Measurements from ENCODE around the gene RSPO1.
"Not testable (repeated sequence)": the region's sequence is repeated elsewhere in the genome, so short reads cannot be mapped to it uniquely, and the experiment has no call there.

The RSPO1 gene

GRCh38 chr1:37616330-37616729, 18.4 kb downstream of the RSPO1 start:
- no peak for DNase-seq (ENCODE audit: low spot score)

DNA sequence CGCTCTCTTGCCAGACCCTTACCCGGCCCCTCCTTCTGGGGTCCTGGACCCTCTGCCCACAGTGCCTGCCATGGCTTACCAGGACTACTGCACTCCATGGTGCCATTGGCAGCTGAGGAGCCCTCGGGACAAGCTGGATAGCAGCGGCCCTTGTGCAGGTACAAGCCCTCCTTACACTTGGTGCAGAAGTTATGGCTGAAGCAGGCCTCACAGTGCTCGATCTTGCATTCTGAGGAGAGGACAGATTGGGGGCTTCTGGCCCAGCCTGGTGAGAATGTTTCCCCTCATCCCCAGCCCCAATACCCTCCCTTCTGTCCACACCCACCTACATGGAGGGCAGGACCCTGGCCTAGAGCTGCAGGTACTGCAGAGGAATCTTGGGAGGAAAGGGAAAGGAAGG, 20.6 kb downstream of the RSPO1 start:
- DNase-seq (ENCODE audit: low spot score), result no peak

DNA sequence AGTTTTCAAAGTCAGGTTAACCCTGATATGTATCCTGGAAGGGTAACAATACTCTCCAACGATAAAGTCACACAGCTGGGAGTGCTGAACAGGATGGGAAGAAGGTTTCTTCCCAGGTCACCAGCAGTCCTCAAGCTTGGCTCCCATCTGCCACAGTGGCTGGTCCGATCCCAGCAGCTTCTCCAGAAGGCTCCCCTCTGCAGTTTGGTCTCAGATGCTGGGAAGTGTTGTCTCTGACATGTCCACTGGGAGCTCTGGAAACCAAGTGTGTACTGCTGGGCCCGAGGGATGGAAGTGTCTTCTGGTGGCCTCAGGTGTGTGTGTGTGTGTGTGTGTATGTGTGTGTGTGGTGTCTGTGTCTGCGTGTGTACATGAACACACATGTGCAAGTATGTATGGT, 22.5 kb downstream of the RSPO1 start:
- no peak for DNase-seq (ENCODE audit: low spot score)

DNA sequence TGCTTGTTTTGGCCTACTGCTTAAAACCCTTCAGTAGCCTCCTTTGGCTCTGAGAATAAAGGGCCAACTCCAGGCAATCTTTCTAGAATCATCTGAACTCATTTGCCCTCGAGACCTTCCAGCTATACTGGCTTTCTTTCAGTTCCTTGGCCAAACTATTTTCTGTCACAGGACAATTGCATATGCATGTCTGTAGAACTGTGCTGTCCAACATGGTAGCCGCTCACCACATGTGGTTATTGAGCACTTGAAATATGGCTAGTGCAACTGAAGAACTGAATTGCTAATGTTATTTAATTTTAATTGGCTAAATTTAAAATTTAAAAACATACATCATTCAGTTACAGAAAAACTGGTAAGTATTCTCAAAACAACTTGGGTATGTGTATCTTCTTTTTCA, 24.7 kb downstream of the RSPO1 start:
- DNase-seq (ENCODE audit: low spot score), result no peak

DNA sequence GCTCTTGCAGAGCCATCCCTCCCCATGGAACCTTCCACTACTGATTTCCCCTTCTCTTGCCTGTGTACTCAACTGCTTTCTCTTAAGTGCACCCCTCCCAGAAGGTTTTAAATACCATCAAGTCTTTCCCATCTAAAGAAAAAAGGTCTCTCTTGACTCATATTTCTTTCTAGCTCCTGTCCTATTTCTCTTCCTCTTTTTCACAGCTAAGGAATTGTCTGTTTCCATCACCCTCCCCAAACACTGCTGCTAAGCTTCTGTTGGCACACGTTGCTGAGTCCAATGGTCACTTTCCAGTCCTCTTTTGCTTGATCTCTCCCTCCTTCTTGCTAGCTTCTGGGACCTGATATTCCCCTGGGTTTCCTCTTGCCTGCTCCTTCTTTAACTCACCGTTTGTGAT, 25.7 kb downstream of the RSPO1 start:
- no peak for DNase-seq (ENCODE audit: low spot score)

GRCh38 chr1:37606481-37607263, 28.0 kb downstream of the RSPO1 start:
- peak; percentile 3 for DNase-seq (ENCODE audit: low spot score)

DNA sequence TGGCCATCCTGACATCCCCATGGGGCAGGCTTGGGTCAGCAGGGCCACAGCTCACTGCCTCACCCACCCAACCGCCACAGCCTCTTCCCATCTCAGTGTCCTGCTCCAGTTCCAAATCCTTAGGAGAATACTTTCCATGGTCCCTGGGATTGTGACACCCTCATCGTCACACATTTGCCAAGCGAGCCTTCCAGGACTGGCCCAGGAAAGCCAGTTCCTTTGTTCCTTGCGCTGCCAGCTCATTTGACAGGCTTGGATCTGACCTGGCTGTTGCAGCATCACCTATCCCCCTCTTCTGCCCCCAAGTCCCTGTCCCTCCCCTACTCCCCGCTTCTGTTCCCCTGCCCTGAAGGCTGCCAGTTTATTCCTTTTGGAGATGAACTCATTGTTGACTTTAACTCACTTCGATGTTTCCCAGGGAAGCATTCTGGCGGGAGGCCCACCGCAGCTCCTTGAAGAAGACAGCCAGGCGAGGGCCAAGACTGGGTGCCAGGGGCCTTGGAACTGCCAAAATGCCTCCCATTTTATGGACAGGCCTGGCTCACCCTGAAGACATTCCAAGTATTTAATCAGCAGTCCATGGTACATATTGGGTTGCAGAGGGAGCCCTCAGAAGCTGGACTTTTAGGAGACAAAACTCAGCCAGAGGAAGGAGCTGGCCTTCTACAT, 28.8 kb downstream of the RSPO1 start:
- no peak for DNase-seq (ENCODE audit: low spot score)

DNA sequence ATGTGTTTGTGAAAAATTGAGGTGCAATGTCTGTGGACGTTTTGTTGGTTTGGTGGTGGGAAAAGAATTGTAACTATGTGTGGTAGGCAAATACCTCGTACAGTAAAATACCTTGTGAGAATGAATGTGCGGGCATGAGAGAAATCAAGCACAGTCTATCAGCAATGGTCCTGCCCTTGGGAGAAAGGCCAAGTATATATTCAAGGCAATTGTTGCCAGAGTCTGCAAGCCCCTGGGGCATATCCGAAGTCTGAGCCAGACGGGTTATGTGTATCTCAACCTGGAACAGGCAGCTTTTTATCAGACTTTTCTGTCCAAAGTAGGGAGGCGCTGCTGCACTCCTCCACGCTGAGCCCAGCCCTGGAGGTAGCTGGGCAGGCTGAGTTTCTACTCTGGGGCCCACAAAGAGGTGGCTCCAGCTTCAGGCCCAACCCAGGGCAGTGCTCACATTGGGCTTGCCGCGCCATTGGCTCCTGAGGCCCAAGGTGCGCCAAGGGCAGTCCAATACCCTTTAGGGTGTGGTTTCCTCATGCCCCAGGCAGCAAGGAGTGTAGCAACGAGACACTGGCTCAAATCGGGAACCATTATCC, 29.5 kb downstream of the RSPO1 start:
- no peak for DNase-seq (ENCODE audit: low spot score)

GRCh38 chr1:37602750-37603694, 31.7 kb downstream of the RSPO1 start:
- peak; percentile 16 for DNase-seq (ENCODE audit: low spot score)

DNA sequence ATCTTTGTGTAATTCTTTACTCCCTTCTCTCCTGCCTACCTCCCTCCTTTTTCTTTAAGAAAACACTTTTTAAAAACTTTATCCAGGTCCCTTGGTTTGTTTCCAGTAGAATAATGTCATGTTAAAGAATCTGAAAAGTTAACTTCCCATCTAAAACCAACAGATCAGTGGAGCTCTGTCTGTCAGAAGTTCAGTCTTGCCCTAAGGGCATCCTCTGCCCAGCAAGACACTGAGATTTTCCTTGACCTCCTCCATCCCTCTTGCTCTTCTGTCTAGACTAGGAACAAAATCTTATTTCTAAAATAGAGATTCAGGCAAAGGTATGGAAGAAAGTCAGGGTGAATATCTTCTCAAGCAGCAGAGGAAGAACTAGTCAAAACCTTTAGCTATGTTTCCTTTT, 33.3 kb downstream of the RSPO1 start:
- DNase-seq (ENCODE audit: low spot score), result no peak

DNA sequence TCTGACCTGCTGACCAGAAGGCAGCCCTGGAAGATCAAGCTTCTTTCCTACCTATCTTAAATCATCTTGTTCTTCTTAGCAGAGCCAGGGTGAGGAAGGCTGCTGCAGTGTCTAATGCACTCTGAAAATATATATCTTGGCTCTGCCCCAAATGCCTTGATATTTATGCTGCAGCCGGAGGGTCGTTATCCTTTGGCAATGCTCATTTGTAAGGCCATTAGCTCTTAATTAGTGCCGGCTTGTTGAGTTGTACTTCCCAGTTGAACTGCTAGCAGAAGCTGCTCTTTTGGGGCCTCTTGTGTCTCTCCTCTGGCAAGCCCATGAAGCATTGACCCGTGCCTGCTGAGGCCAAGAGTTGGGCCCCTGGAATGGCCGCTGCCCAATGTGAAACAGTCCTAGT, 34.8 kb downstream of the RSPO1 start:
- no peak for DNase-seq (ENCODE audit: low spot score)

DNA sequence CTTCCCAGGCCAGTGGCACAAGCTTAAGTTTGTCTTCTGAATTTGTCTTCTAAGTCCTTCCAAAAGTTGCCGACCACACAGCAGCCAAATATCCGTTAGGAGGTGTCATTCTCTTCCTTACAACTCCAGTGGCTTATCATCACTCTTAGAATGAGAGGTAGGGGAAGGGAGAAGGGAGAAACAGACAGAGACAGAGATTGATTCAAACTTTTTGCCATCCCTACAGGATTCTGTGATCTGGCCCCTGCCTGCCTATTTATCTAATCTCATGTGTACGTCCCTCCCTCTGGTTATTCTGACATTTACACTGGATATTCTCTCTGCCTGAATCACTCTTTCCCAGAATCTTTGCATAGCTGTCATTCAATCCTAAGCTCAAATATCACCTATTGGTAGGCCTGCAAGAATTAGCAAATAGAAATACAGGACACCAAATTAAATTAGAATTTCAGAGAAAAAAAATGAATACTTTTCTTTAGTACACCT, 38.5 kb downstream of the RSPO1 start:
- DNase-seq (ENCODE audit: low spot score), result no peak

- DNase-seq (ENCODE audit: low spot score), result peak; percentile 95
These were observed 39.1 kb downstream of the RSPO1 start, which contains the start of gene GNL2 for GRCh38 chr1:37595440-37596181. Gene GNL2 (minus strand): TSS chr1:37595937. CDS start chr1:37595822, 115 bp downstream.

GRCh38 chr1:37593726-37594125, 41.0 kb downstream of the RSPO1 start:
- DNase-seq (ENCODE audit: low spot score), result no peak

- no peak for DNase-seq (ENCODE audit: low spot score)
These were observed 45.8 kb downstream of the RSPO1 start for GRCh38 chr1:37588939-37589338.

DNA sequence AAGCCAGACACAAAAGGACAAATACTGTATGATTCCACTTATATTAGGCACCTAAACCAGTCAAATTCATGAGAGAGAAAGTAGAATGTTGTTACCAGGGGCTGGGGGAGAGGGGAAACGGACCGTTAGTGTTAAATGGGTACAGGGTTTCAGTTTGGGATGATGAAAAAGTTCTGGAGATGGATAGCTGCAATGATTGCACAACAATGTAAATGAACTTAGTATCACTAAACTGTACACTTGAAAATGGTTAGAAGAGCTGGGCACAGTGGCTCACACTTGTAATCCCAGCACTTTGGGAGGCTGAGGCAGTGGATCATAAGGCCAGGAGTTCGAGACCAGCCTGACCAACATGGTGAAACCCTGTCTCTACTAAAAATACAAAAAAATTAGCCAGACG, 50.1 kb downstream of the RSPO1 start:
- DNase-seq (ENCODE audit: low spot score), result not testable (repeated sequence)

DNA sequence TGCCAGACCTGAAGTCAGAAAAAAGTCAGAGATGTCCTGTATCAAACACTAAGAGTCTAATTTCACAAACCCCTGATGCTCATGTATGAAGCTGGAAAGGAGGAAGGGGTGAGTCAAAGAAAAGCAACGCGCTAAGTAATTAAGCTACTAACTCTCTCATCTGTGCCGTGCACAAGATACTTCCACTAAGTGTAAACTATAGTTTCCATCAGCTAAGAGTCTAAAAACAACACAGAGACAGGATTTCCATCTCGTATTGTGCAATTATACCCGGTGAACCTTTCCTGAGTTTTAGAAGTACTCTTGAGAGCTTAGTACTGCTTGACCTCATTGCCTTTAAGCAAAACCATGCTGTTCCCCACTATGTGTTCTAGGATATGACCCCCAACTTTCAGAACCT, 59.0 kb downstream of the RSPO1 start:
- no peak for DNase-seq (ENCODE audit: low spot score)

GRCh38 chr1:37574834-37575480, 59.7 kb downstream of the RSPO1 start:
- no peak for DNase-seq (ENCODE audit: low spot score)

GRCh38 chr1:37570528-37571334, 64.0 kb downstream of the RSPO1 start:
- DNase-seq (ENCODE audit: low spot score), result no peak

- DNase-seq (ENCODE audit: low spot score), result no peak
These were observed 67.7 kb downstream of the RSPO1 start for GRCh38 chr1:37567023-37567422.

Measured in globus pallidus (tissue), 1 donor.